ENCODE results near the gene LRFN2. TPM values are rescaled to one million over a fixed set of nuclear protein-coding genes. Genes with fewer than 3 reads are reported as not detected.

LRFN2 gene
- total and polyA plus RNA-seq, 4 donors: under 0.01 to 0.01 TPM; not detected in 2

- Histone ChIP-seq H3K27me3 (ENCODE audit: control insufficient read depth in 4 of 4, insufficient read depth in 4 of 4, low read length in 3 of 4) (no peaks in the 10 kb centered on the region), H3K36me3 (ENCODE audit: control insufficient read depth in 4 of 4, insufficient read depth in 3 of 4, low read depth in 1 of 4, low read length in 3 of 4) (no peaks in the 10 kb centered on the region), H3K9ac (ENCODE audit: low read depth in 1 of 2, low read length in 2 of 2) (no peak overlapping the region), H3K27ac (ENCODE audit: low read depth in 1 of 2, low read length in 2 of 2) (no peak overlapping the region), H3K9me3 (ENCODE audit: control insufficient read depth in 4 of 4, low read length in 3 of 4) (no peaks in the 10 kb centered on the region), H3K4me1 (ENCODE audit: control insufficient read depth in 4 of 4, insufficient read depth in 4 of 4, low read length in 3 of 4) (no peaks in the 10 kb centered on the region), H3K4me3 (ENCODE audit: low read depth in 1 of 3, low read length in 3 of 3) (no peak overlapping the region)
- DNase-seq (ENCODE audit: low spot score): no peak
- TF ChIP-seq JUND (IDR thresholded peaks at IDR 0.05): no peak
- no peak for TF ChIP-seq SP1 (IDR thresholded peaks at IDR 0.05)
- TF ChIP-seq ATF3 (IDR thresholded peaks at IDR 0.05): no peak
- no peak for TF ChIP-seq TAF1 (conservative IDR thresholded peaks at IDR 0.05)
- no peak for TF ChIP-seq FOXA1 (IDR thresholded peaks at IDR 0.05)
- TF ChIP-seq YY1 (IDR thresholded peaks at IDR 0.05): no peak
- no peak for TF ChIP-seq EGR1 (IDR thresholded peaks at IDR 0.05; ENCODE audit: low read depth in 2 of 2)
- TF ChIP-seq MAX (IDR thresholded peaks at IDR 0.05): no peak
- no peak for TF ChIP-seq RAD21 (IDR thresholded peaks at IDR 0.05)
- no peak for TF ChIP-seq REST (IDR thresholded peaks at IDR 0.05)
- no peak for TF ChIP-seq RXRA (IDR thresholded peaks at IDR 0.05)
- no peak for TF ChIP-seq ZBTB33 (IDR thresholded peaks at IDR 0.05)
- TF ChIP-seq CTCF (IDR thresholded peaks at IDR 0.05; ENCODE audit: low read depth, low read length, missing input control): no peak
- 78% methylated on average over 9 of the region's 9 CpGs for WGBS
These were observed 80.2 kb downstream of the LRFN2 start for GRCh38 chr6:40506954-40507353.

GRCh38 chr6:40505191-40505810 lies 81.9 kb downstream of the LRFN2 start:
- H3K27me3 ChIP-seq (ENCODE audit: control insufficient read depth in 4 of 4, insufficient read depth in 4 of 4, low read length in 3 of 4): no peaks in the 10 kb centered on the region
- H3K27ac ChIP-seq (ENCODE audit: low read depth in 1 of 2, low read length in 2 of 2): no peak overlapping the region
- 91% methylated on average over 12 of the region's 12 CpGs for WGBS
- no peak overlapping the region for H3K4me3 ChIP-seq (ENCODE audit: low read depth in 1 of 3, low read length in 3 of 3)
- H3K36me3 ChIP-seq (ENCODE audit: control insufficient read depth in 4 of 4, insufficient read depth in 3 of 4, low read depth in 1 of 4, low read length in 3 of 4): no peaks in the 10 kb centered on the region
- H3K4me1 ChIP-seq (ENCODE audit: control insufficient read depth in 4 of 4, insufficient read depth in 4 of 4, low read length in 3 of 4): no peaks in the 10 kb centered on the region
- no peak for DNase-seq (ENCODE audit: low spot score)
- TF ChIP-seq GABPA (IDR thresholded peaks at IDR 0.05 in 1 of 2, conservative IDR thresholded peaks at IDR 0.05 in 1 of 2): no peak
- TF ChIP-seq TAF1 (conservative IDR thresholded peaks at IDR 0.05): no peak
- no peak for TF ChIP-seq MAX (IDR thresholded peaks at IDR 0.05)
- TF ChIP-seq EGR1 (IDR thresholded peaks at IDR 0.05; ENCODE audit: low read depth in 2 of 2): no peak
- TF ChIP-seq HNF4A (conservative IDR thresholded peaks at IDR 0.05): no peak
- no peak for TF ChIP-seq FOXA2 (IDR thresholded peaks at IDR 0.05)
- TF ChIP-seq YY1 (IDR thresholded peaks at IDR 0.05): no peak
- no peak for TF ChIP-seq HNF4G (IDR thresholded peaks at IDR 0.05)
- TF ChIP-seq NR2F2 (IDR thresholded peaks at IDR 0.05): no peak
- no peak for TF ChIP-seq FOXA1 (IDR thresholded peaks at IDR 0.05)
- TF ChIP-seq ATF3 (IDR thresholded peaks at IDR 0.05): no peak
- no peaks in the 10 kb centered on the region for H3K9me3 ChIP-seq (ENCODE audit: control insufficient read depth in 4 of 4, low read length in 3 of 4)
- no peak overlapping the region for H3K9ac ChIP-seq (ENCODE audit: low read depth in 1 of 2, low read length in 2 of 2)
